ENCODE results near the gene CTLA4.
"Not testable (repeated sequence)": the region's sequence is repeated elsewhere in the genome, so short reads cannot be mapped to it uniquely, and the experiment has no call there.

The CTLA4 gene

DNA sequence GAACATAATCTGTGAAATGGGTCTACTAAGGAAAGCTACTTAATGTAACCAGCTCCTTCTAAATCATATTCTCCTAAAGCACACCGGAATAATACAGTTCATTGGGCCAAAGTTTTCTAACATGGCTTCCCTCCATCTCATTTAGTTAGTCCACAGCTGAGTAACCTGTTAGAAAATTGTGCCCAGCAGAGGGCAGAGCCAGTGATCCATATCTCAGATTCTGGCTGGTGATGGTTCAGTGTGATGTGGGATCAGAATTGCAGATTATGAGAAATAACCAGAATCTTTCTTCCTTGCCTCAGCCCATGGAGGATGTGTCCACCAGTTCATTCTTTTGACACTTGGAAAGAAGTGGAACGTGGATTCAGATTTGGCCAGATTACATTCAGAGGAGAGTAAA lies 9.4 kb upstream of the CTLA4 start:
- DNase-seq (ENCODE audit: low spot score), result no peak

DNA sequence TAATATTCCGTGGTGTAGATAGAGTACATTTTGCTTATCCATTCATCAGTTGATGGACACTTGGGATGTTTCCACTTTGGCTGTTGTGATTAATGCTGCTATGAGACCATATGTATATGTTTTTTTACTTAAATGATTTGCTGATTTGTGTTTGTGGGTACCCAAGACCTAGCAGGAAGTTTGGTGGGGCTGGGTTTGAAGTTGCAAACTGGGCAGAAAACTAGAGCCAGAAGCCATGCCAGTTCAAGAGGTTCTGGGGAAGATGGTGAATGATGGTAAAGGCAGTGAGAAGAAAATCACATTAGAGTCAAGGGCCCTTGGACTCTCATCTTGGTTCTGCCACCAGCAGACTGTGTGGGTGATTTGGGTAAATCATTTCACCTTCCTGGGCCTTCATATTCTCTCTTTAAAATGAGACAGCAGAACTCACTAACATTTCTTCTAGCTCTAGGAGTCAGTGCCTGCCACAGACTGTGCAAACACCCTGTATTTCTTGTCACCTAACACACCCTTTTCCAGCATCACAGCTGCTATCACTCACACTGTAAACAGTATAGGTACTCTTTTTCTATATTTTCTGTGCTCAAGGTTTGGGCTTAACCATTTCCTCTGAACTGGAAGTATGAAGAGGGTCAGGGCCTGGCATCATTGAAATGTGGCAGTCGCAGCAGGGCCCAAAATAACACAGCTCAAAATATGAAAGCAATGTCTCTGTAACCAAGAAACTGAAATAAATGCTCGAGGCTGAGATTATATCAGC lies 8.4 kb upstream of the CTLA4 start:
- DNase-seq (ENCODE audit: low spot score), result no peak

DNA sequence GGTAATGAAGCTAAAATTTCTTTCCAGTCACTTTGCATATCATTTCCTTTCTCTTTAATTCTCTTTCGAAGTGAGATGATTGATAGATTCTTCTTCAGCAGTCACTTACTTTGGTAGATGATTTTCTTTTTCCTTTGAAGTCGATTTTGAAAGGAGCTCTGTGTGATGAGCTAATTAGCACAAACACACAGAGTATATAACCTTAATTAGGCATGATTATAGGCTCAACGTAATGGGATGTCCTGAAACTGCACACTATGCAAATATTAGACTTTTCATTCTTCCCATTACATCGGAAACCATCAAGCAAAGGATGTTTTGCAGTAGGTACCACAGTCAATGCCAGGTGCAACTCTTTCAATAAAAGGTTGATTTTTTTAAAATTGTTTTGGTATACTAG lies 6.4 kb upstream of the CTLA4 start:
- no peak for DNase-seq (ENCODE audit: low spot score)

DNA sequence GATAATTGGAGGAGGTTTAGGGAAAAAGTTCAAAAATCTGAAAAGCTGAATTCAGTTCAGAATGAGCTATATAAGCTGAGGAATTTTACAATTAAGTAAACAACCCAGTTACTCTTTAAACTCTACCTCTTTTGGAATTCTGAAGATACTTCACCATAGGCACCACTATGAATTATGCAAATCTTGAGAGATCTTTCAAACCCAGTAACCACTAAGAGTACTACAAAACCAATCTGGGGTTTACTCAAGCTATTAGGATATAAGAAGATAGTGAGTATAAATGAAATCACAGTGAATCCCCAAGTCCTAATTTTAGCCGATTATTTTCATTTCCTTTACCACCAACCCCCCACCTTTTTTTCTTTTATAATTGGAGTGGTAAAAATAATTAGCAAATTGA lies 6.0 kb upstream of the CTLA4 start:
- DNase-seq (ENCODE audit: low spot score), result no peak

DNA sequence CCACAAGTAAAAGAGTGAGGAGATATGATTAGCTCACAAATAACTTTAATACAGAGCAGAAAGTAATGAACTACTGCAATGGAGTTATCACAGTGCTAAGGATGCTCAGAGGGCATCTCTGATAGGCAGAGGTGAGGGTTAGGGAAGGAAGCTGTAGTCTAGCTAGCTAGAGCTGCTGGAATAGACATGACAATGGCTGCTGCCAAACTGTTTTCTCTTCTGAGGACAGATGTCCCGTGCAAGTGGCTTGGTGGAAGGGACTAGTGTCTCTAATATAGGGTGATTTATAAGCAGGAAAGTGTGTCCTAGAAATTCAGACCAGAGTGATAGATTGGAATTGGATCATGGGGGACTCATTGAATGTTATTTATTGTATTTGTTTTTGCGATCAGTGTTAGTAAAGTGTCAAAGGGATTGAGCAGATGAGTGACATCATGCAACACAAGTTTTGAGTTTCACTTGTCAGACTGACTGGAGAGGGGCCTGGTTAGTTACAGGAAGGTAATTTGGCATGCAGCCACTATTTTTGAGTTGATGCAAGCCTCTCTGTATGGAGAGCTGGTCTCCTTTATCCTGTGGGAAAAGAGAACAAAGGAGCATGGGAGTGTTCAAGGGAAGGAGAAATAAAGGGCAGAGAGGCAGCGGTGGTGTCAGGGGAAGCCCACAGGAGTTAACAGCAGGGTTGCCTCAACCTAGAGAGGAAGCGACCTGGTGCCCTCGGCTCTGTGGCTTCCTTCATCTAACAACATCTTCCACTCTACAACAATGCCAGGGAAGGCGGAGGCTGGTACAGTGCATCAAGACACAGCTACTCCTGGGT lies 1.9 kb downstream of the CTLA4 start:
- DNase-seq (ENCODE audit: low spot score), result no peak

DNA sequence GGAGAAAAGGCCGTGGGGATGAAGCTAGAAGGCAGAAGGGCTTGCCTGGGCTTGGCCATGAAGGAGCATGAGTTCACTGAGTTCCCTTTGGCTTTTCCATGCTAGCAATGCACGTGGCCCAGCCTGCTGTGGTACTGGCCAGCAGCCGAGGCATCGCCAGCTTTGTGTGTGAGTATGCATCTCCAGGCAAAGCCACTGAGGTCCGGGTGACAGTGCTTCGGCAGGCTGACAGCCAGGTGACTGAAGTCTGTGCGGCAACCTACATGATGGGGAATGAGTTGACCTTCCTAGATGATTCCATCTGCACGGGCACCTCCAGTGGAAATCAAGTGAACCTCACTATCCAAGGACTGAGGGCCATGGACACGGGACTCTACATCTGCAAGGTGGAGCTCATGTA lies 2.9 kb downstream of the CTLA4 start:
- DNase-seq (ENCODE audit: low spot score), result no peak

DNA sequence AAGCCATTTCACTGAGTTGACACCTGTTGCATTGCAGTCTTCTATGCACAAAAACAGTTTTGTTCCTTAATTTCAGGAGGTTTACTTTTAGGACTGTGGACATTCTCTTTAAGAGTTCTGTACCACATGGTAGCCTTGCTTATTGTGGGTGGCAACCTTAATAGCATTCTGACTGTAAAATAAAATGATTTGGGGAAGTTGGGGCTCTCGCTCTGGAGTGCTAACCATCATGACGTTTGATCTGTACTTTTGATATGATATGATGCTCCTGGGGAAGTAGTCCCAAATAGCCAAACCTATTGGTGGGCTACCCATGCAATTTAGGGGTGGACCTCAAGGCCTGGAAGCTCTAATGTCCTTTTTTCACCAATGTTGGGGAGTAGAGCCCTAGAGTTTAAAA lies 3.4 kb downstream of the CTLA4 start:
- DNase-seq (ENCODE audit: low spot score), result no peak

DNA sequence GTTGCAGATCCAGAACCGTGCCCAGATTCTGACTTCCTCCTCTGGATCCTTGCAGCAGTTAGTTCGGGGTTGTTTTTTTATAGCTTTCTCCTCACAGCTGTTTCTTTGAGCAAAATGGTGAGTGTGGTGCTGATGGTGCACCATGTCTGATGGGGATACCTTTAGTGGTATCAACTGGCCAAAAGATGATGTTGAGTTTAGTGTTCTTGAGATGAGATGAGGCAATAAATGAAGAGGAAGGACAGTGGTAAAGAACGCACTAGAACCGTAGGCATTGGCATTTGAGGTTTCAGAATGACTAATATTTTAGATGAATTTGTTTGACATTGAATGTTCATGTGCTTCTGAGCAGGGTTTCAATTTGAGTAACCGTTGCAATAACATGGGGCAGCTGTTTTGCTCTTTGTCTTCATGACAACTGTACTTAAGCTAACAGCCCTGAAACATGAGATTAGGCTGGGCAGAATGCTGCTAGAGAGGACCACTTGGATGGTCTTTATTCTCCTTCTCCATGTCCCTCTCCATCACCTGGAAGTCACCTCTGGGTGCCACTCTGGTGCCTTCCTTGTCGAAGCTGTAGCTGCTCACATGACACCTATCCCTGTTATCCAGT lies 3.9 kb downstream of the CTLA4 start:
- no peak for DNase-seq (ENCODE audit: low spot score)

DNA sequence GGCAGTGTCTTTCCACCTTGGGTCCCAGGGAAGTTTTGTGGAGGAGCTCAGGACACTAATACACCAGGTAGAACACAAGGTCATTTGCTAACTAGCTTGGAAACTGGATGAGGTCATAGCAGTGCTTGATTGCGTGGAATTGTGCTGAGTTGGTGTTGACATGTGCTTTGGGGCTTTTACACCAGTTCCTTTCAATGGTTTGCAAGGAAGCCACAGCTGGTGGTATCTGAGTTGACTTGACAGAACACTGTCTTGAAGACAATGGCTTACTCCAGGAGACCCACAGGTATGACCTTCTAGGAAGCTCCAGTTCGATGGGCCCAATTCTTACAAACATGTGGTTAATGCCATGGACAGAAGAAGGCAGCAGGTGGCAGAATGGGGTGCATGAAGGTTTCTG lies 5.9 kb downstream of the CTLA4 start:
- no peak for DNase-seq (ENCODE audit: low spot score)

DNA sequence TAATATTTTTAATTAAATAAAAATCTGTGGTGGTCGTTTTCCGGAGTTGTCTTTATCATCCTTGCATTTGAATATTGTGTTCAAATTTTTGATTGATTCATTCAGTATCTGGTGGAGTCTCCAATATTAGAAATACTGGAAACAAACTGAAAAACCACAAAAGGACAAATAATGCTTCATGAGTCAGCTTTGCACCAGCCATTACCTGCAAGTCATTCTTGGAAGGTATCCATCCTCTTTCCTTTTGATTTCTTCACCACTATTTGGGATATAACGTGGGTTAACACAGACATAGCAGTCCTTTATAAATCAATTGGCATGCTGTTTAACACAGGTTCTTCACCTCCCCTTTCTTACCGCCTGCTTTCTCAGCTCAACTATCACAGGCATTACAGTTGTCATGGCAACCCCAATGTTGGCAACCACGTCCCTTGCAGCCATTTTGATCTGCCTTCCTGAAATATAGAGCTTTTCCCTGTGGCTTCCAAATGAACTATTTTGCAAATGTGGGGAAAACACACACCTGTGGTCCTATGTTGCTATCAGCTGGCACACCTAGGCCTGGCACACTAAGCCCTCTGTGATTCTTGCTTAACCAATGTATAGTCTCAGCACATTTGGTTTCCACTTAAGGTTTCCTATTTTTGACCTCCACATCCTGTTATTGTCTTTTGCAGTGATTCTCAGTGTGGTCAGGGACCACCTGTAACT lies 6.5 kb downstream of the CTLA4 start:
- no peak for DNase-seq (ENCODE audit: low spot score)

DNA sequence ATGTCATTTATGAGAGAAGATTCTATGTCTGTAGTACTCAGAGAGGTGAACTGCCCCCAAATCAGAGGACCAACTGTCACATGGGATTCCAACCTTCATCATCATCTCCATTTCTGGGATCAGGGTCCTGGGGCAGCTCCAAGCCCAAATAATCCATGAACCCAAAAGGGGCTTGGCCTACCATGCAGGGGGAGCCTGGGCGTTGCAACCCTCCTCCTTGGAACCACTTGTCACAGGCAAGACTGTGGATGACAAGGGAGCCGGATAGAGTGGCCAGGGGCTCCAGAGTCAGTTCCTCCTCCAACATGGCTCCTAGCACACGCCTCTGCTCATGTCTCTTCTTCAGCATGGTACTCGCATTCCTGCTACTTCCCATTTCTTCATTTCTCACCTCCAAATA lies 7.9 kb downstream of the CTLA4 start:
- no peak for DNase-seq (ENCODE audit: low spot score)

DNA sequence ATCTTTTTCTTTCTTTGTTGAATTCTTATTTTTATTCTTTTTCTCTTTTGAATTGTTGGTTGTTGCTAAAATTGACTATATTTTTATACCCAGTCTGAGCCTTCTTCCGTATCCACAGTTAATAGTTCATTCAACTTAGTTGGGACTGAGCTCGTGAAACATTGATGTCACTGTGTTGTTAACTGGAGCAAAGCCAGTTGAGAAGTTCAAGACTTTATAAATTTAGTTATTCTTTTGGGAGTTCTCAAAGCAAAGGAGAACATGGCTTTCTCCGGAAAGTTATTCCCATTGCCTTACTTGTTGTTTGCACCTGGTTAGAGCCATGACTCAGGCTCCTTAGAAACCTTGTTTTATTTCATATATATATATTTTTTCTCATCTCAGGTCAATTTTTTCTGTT lies 8.8 kb downstream of the CTLA4 start:
- no peak for DNase-seq (ENCODE audit: low spot score)

DNA sequence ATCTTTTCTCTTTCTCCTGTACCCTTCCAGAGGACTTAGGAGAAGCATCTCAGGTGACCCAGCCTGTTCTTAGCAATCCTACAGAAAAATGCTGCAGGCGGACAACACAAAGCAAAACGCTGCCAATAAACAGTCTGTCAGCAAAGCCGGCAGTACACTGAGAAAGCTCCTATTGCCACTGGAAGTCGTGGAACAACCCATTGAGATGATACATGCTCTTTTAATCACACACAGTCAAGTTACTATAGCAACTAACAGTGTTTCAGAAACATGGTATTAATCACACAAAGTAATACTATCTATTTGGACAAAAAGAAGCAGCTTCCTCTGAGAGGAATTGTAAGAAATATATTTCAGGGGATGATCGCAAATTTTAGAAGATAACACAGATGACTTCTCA lies 10.5 kb downstream of the CTLA4 start:
- DNase-seq (ENCODE audit: low spot score), result no peak

DNA sequence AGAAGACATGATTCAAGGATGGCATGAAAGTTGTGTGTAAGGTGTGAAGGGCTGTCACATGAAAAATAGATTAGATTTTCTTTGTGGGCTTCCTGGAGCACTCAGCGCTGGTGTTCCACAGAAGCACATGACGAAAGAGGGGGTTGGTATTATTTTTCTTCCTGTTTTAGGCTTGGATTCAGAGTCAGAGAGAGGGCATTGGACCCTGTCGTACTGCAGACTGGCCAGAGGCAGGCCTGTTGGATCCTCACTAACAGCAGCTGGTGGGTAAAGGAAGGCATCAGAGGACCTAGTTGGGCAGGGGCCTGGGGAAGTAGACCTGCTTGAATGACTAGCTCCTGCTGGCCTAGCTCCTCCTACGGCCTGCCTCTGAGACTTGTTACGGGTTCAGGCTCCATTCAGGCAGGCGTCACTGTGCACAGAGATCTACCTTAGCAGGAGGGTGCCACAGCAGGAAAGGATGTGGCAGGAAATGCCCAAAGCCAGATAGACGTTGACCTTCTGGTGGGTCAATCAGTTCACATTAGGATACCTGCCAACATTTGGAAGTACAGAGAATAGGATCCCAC lies 13.1 kb downstream of the CTLA4 start:
- DNase-seq (ENCODE audit: low spot score), result no peak

DNA sequence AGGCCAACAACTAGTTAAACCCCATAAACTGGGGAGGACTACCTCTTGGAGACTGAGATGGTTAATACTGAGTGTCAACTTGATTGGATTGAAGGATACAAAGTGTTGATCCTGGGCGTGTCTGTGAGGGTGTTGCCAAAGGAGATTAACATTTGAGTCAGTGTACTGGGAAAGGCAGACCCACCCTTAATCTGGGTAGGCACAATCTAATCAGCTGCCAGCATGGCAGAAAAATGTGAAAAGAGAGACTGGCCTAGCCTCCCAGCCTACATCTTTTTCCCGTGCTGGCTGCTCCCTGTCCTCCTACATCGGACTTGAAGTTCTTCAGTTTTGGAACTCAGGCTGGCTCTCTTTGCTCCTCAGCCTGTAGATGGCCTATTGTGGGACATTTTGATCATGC lies 13.6 kb downstream of the CTLA4 start:
- DNase-seq (ENCODE audit: low spot score), result not testable (repeated sequence)

DNA sequence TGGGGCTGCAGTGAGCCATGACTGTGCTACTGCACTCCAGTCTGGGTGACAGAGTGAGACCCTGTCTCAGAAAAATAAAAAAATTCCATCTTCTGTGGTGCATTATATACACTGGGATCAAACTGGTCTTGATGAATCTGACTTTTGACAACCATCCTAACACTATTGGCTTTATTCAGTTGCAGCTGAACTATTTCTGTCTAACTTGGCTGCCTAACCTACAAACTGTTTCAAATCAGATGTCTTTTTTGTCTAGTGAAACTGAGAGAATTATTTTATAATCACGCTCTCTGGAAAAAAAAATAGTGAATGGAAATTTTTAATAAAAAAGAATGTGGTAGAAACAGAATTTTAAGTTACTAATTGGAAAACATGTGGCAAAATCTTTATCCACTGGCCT lies 15.0 kb downstream of the CTLA4 start:
- DNase-seq (ENCODE audit: low spot score), result no peak

DNA sequence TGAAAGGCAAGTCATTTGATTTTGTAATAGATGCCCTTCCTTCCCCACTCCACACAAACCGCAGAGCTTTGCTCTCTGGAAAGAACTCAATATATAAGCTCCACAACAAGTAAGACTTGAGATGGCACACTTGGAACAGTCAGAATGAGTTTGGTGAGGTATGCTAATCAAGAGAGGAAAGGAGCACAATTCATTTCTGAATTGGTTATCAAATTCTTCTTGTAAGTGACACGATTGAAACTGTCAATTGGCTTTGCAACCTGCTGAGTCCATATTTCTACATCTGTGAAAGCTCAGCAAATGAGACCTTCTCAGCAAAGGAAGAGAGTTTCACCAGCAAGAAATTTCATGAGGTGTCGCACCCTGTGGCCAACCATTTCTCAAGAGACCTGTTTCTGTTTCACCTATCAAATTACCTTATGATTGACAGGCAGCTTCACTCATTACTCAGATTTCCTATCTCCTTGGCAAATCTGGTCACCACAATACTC lies 19.1 kb downstream of the CTLA4 start:
- DNase-seq (ENCODE audit: low spot score), result no peak

DNA sequence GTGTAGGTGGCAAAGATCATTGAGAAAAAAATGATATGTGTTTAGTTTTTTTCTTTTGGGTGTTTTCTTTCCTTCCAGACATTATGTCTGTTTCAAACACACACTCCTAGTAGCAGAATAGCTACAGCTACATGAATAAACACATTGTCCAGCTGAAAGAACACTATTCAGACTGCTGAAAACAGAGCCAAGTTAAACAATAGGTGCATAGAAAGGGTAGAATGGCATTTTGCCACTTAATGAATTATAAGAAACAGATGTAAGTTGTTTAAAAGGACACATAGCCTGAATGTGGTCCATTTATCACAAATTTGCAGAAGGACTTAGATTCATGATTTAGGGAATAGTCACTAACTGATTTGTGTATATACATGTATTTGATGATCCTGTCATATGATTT lies 20.1 kb downstream of the CTLA4 start:
- DNase-seq (ENCODE audit: low spot score), result peak; percentile 73

DNA sequence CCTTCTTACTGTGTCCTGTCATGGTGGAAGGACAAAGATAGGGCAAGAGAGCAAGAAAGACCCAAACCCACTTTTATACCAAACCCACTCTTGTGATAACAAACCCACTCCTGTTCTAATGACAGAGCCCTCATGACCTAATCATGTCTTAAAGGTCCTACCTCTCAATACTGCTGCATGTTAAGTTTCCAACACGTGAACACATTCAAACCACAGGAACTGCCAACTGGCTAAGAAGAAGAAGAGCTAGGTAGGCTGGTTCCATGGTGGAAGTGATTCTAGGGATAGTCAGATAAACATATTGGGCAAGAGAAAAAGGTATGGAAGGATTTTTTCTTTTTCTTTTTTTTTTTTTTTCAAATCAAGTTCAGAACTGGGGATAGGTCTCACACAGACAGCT lies 22.0 kb downstream of the CTLA4 start:
- no peak for DNase-seq (ENCODE audit: low spot score)

DNA sequence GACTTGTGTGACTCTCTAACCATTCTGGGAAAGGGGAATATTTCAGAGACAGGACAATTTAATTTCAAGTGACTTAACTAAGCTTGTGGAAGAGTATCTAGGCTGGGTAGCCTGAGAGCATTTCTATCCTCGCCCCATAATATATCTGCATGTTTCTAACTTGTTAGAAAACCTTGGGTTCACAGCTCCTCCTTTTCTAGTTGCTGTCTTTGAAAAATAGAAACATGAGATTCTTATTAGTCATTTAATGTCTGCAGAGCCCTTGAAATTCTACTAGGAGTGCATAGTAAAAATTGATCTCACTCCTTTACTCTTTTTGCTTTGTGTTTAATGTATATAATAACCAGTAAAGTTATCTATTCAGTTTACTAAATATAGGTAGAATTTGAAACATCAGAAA lies 22.4 kb downstream of the CTLA4 start:
- no peak for DNase-seq (ENCODE audit: low spot score)

DNA sequence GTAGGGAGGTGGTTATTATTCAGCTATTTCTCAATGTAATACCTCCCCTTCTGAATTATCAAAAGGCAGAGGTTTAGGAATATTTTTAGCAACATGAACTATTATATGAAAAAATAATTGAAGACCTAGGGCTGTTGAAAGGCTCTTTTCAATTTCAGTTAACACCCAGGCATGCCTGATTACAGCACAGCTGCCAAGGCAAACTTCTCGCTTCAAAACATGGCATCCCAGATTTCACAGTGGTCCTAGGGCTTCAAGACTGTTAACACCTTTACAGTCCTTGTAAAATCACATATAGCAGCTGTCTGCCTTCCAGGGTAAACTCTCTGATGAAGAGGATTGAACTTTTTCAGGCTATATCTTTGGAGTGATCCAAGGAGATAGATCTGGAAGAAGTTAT lies 23.2 kb downstream of the CTLA4 start:
- no peak for DNase-seq (ENCODE audit: low spot score)

DNA sequence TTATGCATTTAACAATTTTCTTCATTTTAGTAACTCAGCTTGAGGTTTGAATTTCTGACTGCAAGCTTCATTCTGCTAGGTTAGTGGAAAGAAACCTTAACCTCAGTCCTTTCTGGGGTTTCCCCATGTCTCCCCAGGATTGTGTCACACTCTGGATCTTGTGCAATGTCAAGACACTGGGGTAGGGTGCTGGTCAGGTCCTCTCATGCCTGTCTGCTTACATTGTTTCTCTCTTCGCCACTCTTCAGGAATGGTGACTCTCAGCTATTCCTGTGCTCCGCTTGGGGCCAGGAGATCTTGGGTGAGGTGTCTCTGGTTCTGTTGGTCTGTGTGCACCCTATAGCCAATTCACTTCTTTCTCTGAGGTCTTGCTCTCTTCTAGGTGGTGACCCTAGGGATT lies 23.9 kb downstream of the CTLA4 start:
- no peak for DNase-seq (ENCODE audit: low spot score)
